Ovary (tissue), 9 donors: ENCODE results near the gene ASCC3. TPM values are rescaled to one million over a fixed set of nuclear protein-coding genes. Genes with fewer than 3 reads are reported as not detected.

Experiments
- DNase-seq, 5 donors: peaks; one replicate each; pipeline ENCODE4 v3.0.0-alpha.2; 2019 to 2020
- H3K27ac ChIP-seq, 2 donors: fragments of 200-600 bp; one replicate each; pipeline versions ENCODE4 v1.5.1 to v1.8.0; 2019 to 2022
- H3K27me3 ChIP-seq: fragments of 200-600 bp; one replicate; pipeline ENCODE4 v1.8.0; 2022
- H3K36me3 ChIP-seq: fragments of 200-600 bp; sonication (generic); one replicate; pipeline ENCODE4 v1.5.1; 2019
- H3K4me1 ChIP-seq: one replicate; pipeline ENCODE4 v1.8.1; 2013; ENCODE audit warnings: mild to moderate bottlenecking, moderate library complexity; ENCODE audit not compliant: insufficient read depth
- H3K4me3 ChIP-seq: fragments of 200-600 bp; sonication (generic); one replicate; pipeline ENCODE4 v1.5.1; 2017
- H3K9me3 ChIP-seq, 2 donors: fragments of 200-600 bp in 1 of 2; sonication (generic) in 1 of 2; one replicate each; pipeline versions ENCODE4 v1.5.1 to v1.8.1; 2013 to 2019; ENCODE audit warnings: mild to moderate bottlenecking in 1 of 2, moderate library complexity in 1 of 2
- CTCF ChIP-seq, 3 donors: fragments of 450-650 bp in 2 of 3; fragments of 200-600 bp in 1 of 3; IDR thresholded peaks; one replicate each; pipeline versions ENCODE4 v1.5.1 to v1.8.0; 2016 to 2022; ENCODE audit warnings: antibody characterized with exemption in 3 of 3, mild to moderate bottlenecking in 1 of 3
- EP300 ChIP-seq: sonication (generic); formaldehyde crosslinking; IDR thresholded peaks from one replicate; pipeline ENCODE4 v1.6.1; 2017; ENCODE audit warnings: antibody characterized with exemption
- POLR2A ChIP-seq: fragments of 450-650 bp; IDR thresholded peaks from one replicate; pipeline ENCODE4 v1.6.1; 2017; ENCODE audit warnings: antibody characterized with exemption, mild to moderate bottlenecking, moderate library complexity
- WGBS, 3 donors: extraction: QIAGEN DNeasy Blood & Tissue Kit in 1 of 3; methylation state at CpG; one replicate each; pipeline versions ENCODE4 v1.1.5 to v1.1.7; 2013 to 2017; 5-methylcytosine and 5-hydroxymethylcytosine counted together
- intact Hi-C, 4 donors: fragments of 100-400 bp; cut with DNase I; formaldehyde crosslinking; loops; one replicate each; pipeline versions ENCODE4 v1.11.0 to v1.15.1; 2022 to 2023
- polyA plus RNA-seq, 2 donors: library from polyadenylated mRNA; stranded (reverse); fragments of 200-250 nt in 1 of 2; fragments of 350-450 nt in 1 of 2; fragmentation: Illumina TruSeq in 1 of 2; extraction: RNeasy Lipid Tissue Mini Kit (QIAGEN cat#74804) in 1 of 2; gene quantifications; one replicate each; pipeline ENCODE4 v1.2.3, GENCODE V29; 2013 to 2014
- total RNA-seq, 7 donors: library from RNA; depleted of rRNA in 2 of 7; stranded (reverse); fragments of >200 nt in 2 of 7; fragmentation: NEBNext Ultra II Directional in 3 of 7; extraction: Animal tissue kit (Norgen Biotek cat#: 25700) in 3 of 7; gene quantifications; one replicate each; pipeline versions ENCODE4 v1.1.0 to v1.2.4, GENCODE V29; 2016 to 2023
- donor health status: DM: no; HTN: no; CAD: no; lungs with moderate emphysema.
- donor health status: DM: no; HTN: no; CAD: no.
- donor health status: Bipolar disorder and iron deficiency.
- donor health status: DM: yes; HTN: yes; CAD: no.
- donor health status: DM: no; HTN: no; CAD: no.
- donor health status: DM: yes; HTN: yes; CAD: no.

Gene ASCC3
- total and polyA plus RNA-seq, 9 donors: 8.2 to 34.2 (median 22.0) TPM

- Histone ChIP-seq H3K27me3 (no peaks in the 10 kb centered on the region), H3K36me3 (no peaks in the 10 kb centered on the region), H3K9me3 (no peaks in the 10 kb centered on the region), H3K4me3 (no peak overlapping the region), H3K27ac (no peak overlapping the region), H3K4me1 (no peaks in the 10 kb centered on the region)
- no peak for TF ChIP-seq POLR2A
- TF ChIP-seq EP300: no peak
- no peak for TF ChIP-seq CTCF (IDR thresholded peaks at IDR 0.05)
- DNase-seq: no peak
- WGBS, 3 donors: 38 to 54% (median 40%) methylated on average over 2 of the region's 2 CpGs
- intact Hi-C loops: no loop called here
Observed at GRCh38 chr6:100482698-100483097, 398.4 kb downstream of the ASCC3 start.

GRCh38 chr6:100479179-100480035 lies 401.7 kb downstream of the ASCC3 start:
- WGBS, 3 donors: 68 to 71% (median 69%) methylated on average over 3 of the region's 3 CpGs
- Histone ChIP-seq H3K36me3 (no peaks in the 10 kb centered on the region), H3K4me1 (no peaks in the 10 kb centered on the region), H3K4me3 (no peak overlapping the region), H3K9me3 (no peaks in the 10 kb centered on the region), H3K27me3 (no peaks in the 10 kb centered on the region), H3K27ac (no peak overlapping the region)
- TF ChIP-seq CTCF (IDR thresholded peaks at IDR 0.05) (no peak), POLR2A (no peak), EP300 (no peak)
- DNase-seq: no peak
- intact Hi-C loops: no loop called here

- Histone ChIP-seq H3K27me3 (no peaks in the 10 kb centered on the region), H3K36me3 (no peaks in the 10 kb centered on the region), H3K4me3 (no peak overlapping the region), H3K4me1 (no peaks in the 10 kb centered on the region), H3K27ac (no peak overlapping the region), H3K9me3 (no peaks in the 10 kb centered on the region)
- 78 to 82% (median 80%) methylated on average over 10 of the region's 10 CpGs for WGBS, 3 donors
- no peak for DNase-seq
- intact Hi-C loops: no loop called here
- no peak for TF ChIP-seq EP300
- TF ChIP-seq CTCF (IDR thresholded peaks at IDR 0.05): no peak
- TF ChIP-seq POLR2A: no peak
Observed at GRCh38 chr6:100475554-100476320, 405.4 kb downstream of the ASCC3 start.

GRCh38 chr6:100473182-100473581 lies 407.9 kb downstream of the ASCC3 start:
- no peaks in the 10 kb centered on the region for H3K9me3 ChIP-seq
- H3K36me3 ChIP-seq: no peaks in the 10 kb centered on the region
- DNase-seq: no peak
- H3K4me1 ChIP-seq: no peaks in the 10 kb centered on the region
- no peak overlapping the region for H3K4me3 ChIP-seq
- WGBS, 3 donors: 61 to 68% (median 64%) methylated on average over 1 of the region's 1 CpG
- TF ChIP-seq POLR2A (no peak), CTCF (IDR thresholded peaks at IDR 0.05) (no peak), EP300 (no peak)
- H3K27me3 ChIP-seq: no peaks in the 10 kb centered on the region
- H3K27ac ChIP-seq: no peak overlapping the region
- intact Hi-C loops: no loop called here
